COLO668 (cell line): ENCODE results near the gene SPATA24.
A peak's percentile ranks its signal among the peaks of the same experiment; 100 is the strongest.
"Not testable (repeated sequence)": the region's sequence is repeated elsewhere in the genome, so short reads cannot be mapped to it uniquely, and the experiment has no call there.

ENCODE experiments used
- DNase-seq: peaks from one replicate; lab custom pipeline; 2025; ENCODE audit not compliant: unreplicated experiment; lab: John Stamatoyannopoulos, UW

The SPATA24 gene

GRCh38 chr5:139417214-139417613 lies 13.3 kb upstream of the SPATA24 start:
- DNase-seq: no peak

- no peak for DNase-seq
Observed at GRCh38 chr5:139416651-139417050, 12.8 kb upstream of the SPATA24 start.

- DNase-seq: no peak
Observed at GRCh38 chr5:139415869-139416268, 12.0 kb upstream of the SPATA24 start.

GRCh38 chr5:139415221-139415861 lies 11.5 kb upstream of the SPATA24 start:
- DNase-seq: no peak

GRCh38 chr5:139414581-139415130 lies 10.8 kb upstream of the SPATA24 start:
- no peak for DNase-seq

GRCh38 chr5:139413963-139414362 lies 10.1 kb upstream of the SPATA24 start:
- DNase-seq: no peak

GRCh38 chr5:139413153-139413552 lies 9.3 kb upstream of the SPATA24 start:
- DNase-seq: no peak

- no peak for DNase-seq
Observed at GRCh38 chr5:139410993-139411828, 7.3 kb upstream of the SPATA24 start.

- DNase-seq: no peak
Observed at GRCh38 chr5:139410121-139410992, 6.5 kb upstream of the SPATA24 start.

GRCh38 chr5:139409116-139409515 lies 5.2 kb upstream of the SPATA24 start:
- not testable (repeated sequence) for DNase-seq

- DNase-seq: no peak
Observed at GRCh38 chr5:139408191-139408590, 4.3 kb upstream of the SPATA24 start.

- no peak for DNase-seq
Observed at GRCh38 chr5:139407517-139407916, 3.6 kb upstream of the SPATA24 start.

- no peak for DNase-seq
Observed at GRCh38 chr5:139406963-139407362, 3.1 kb upstream of the SPATA24 start.

GRCh38 chr5:139404484-139404840 lies 573 bp upstream of the SPATA24 start:
- DNase-seq: no peak

- no peak for DNase-seq
Observed at GRCh38 chr5:139403418-139403786, 487 bp downstream of the SPATA24 start.

- DNase-seq: peak; percentile 29
Observed at GRCh38 chr5:139402561-139403158, 1.2 kb downstream of the SPATA24 start.

- DNase-seq: no peak
Observed at GRCh38 chr5:139401546-139401945, 2.3 kb downstream of the SPATA24 start.

GRCh38 chr5:139399501-139400121 lies 4.3 kb downstream of the SPATA24 start:
- DNase-seq: no peak

- no peak for DNase-seq
Observed at GRCh38 chr5:139397921-139398320, 6.0 kb downstream of the SPATA24 start.

- no peak for DNase-seq
Observed at GRCh38 chr5:139396691-139397090, 7.2 kb downstream of the SPATA24 start.
